A549 (cell line): Measurements from ENCODE around the gene AWAT2. TPM values are rescaled to one million over a fixed set of nuclear protein-coding genes. Genes with fewer than 3 reads are reported as not detected.

Experiments used
- ATAC-seq, 2 experiments: fragments of 200-7000 bp in 1 of 2; fragments of >200 bp in 1 of 2; cut with Nextera tagmentation in 1 of 2; cut with Tn5 transposase in 1 of 2; 3 replicates each; pipeline versions ENCODE4 v1.8.0 to v1.9.1; 2018 to 2020; ENCODE audit warnings: mild to moderate bottlenecking in 1 of 2, moderate library complexity in 1 of 2
- CTCF ChIA-PET: fragments of 300-600 bp; sonication (Branson Sonifier 250); formaldehyde crosslinking; extraction: SDS; loops from one replicate; lab custom pipeline; 2021; ENCODE audit warnings: antibody characterized with exemption, inconsistent platforms; lab: Yijun Ruan, JAX
- POLR2A ChIA-PET: fragments of 350-600 bp; formaldehyde crosslinking; extraction: SDS; loops from one replicate; lab custom pipeline; 2021; ENCODE audit warnings: antibody characterized with exemption, inconsistent platforms; lab: Yijun Ruan, JAX
- DNase-seq, 2 experiments: peaks; one replicate each; pipeline versions ENCODE4 v3.0.0 to v3.0.0-alpha.2; 2011 to 2016; ENCODE audit warnings: low read depth in 1 of 2, low spot score in 1 of 2
- FAIRE-seq: peaks from 2 replicates; lab custom pipeline; 2011; peaks lifted over from hg19 to GRCh38; lab: Jason Lieb, UNC
- H3K27ac ChIP-seq, 2 experiments: fragments of >200 bp; sonication (Bioruptor Twin); formaldehyde crosslinking; 3 replicates each; pipeline ENCODE4 v1.5.1; 2016 to 2017
- H3K4me1 ChIP-seq: fragments of >200 bp; sonication (Bioruptor Twin); formaldehyde crosslinking; 3 replicates; pipeline ENCODE4 v1.6.1; 2016
- H3K4me2 ChIP-seq: fragments of >200 bp; sonication (Bioruptor Twin); formaldehyde crosslinking; 3 replicates; pipeline ENCODE4 v1.6.1; 2016
- H3K4me3 ChIP-seq: fragments of >200 bp; sonication (Bioruptor Twin); formaldehyde crosslinking; 3 replicates; pipeline ENCODE4 v1.5.1; 2016
- H3K9me3 ChIP-seq: fragments of >200 bp; sonication (Bioruptor Twin); formaldehyde crosslinking; 3 replicates; pipeline ENCODE4 v1.6.1; 2016
- CBX2 ChIP-seq: fragments of 200-600 bp; sonication (generic); IDR thresholded peaks from 2 replicates; pipeline ENCODE4 v1.6.1; 2016; ENCODE audit warnings: low read depth, mild to moderate bottlenecking, borderline replicate concordance
- CBX8 ChIP-seq: fragments of 200-600 bp; sonication (generic); IDR thresholded peaks from 2 replicates; pipeline ENCODE4 v1.6.1; 2016
- CEBPB ChIP-seq, 2 experiments: fragments of >200 bp in 1 of 2; sonication (Bioruptor Twin) in 1 of 2; formaldehyde crosslinking in 1 of 2; IDR thresholded peaks; 2 replicates each; pipeline ENCODE4 v1.6.1; 2012 to 2016
- CHD2 ChIP-seq: fragments of 150-350 bp; IDR thresholded peaks from 2 replicates; pipeline ENCODE4 v1.6.1; 2014; ENCODE audit warnings: low read length; ENCODE audit not compliant: partially characterized antibody
- CHD4 ChIP-seq: fragments of 200-600 bp; sonication (generic); IDR thresholded peaks from 2 replicates; pipeline ENCODE4 v1.6.1; 2016; ENCODE audit warnings: antibody characterized with exemption, mild to moderate bottlenecking, borderline replicate concordance
- EHF ChIP-seq: fragments of 250-450 bp; sonication (Bioruptor Pico); IDR thresholded peaks from 2 replicates; pipeline ENCODE4 v1.5.0; 2020; ENCODE audit warnings: mild to moderate bottlenecking
- ESRRA ChIP-seq: fragments of 150-350 bp; IDR thresholded peaks from 2 replicates; pipeline ENCODE4 v1.6.1; 2014; ENCODE audit warnings: mild to moderate bottlenecking, low read length, borderline replicate concordance
- FOSL2 ChIP-seq, 2 experiments: fragments of 450-650 bp in 1 of 2; fragments of >200 bp in 1 of 2; sonication (Bioruptor Twin) in 1 of 2; formaldehyde crosslinking; IDR thresholded peaks; 2 replicates each; pipeline versions ENCODE4 v1.5.0 to v1.6.1; 2016 to 2020; ENCODE audit warnings: mild to moderate bottlenecking in 1 of 2, moderate library complexity in 1 of 2
- FOXS1 ChIP-seq: fragments of 250-450 bp; sonication (Bioruptor Pico); IDR thresholded peaks from 2 replicates; pipeline ENCODE4 v1.5.0; 2020; ENCODE audit warnings: mild to moderate bottlenecking, moderate library complexity
- GATA3 ChIP-seq: IDR thresholded peaks from 2 replicates; pipeline ENCODE4 v1.6.1; 2012; ENCODE audit warnings: borderline replicate concordance
- HDAC2 ChIP-seq: fragments of 200-600 bp; sonication (generic); IDR thresholded peaks from 2 replicates; pipeline ENCODE4 v1.6.1; 2016
- HOXA7 ChIP-seq: fragments of 250-450 bp; sonication (Bioruptor Pico); IDR thresholded peaks from 2 replicates; pipeline ENCODE4 v1.5.0; 2020; ENCODE audit warnings: mild to moderate bottlenecking, moderate library complexity
- JUN ChIP-seq, 2 experiments: fragments of >200 bp; sonication (Bioruptor Twin); formaldehyde crosslinking; IDR thresholded peaks; 2 replicates in 1 of 2; 3 replicates in 1 of 2; pipeline ENCODE4 v1.6.1; 2016 to 2017
- KDM1A ChIP-seq: fragments of 200-600 bp; sonication (generic); IDR thresholded peaks from 2 replicates; pipeline ENCODE4 v1.6.1; 2016; ENCODE audit warnings: low read depth, mild to moderate bottlenecking
- KDM5A ChIP-seq: fragments of 200-600 bp; sonication (generic); IDR thresholded peaks from 2 replicates; pipeline ENCODE4 v1.6.1; 2016; ENCODE audit warnings: antibody characterized with exemption, mild to moderate bottlenecking
- NFE2L2 ChIP-seq: fragments of 150-350 bp; conservative IDR thresholded peaks from 2 replicates; pipeline ENCODE4 v1.6.1; 2014; ENCODE audit warnings: low read length
- POLR2A ChIP-seq: IDR thresholded peaks from 2 replicates; pipeline ENCODE4 v1.6.1; 2012; ENCODE audit warnings: mild to moderate bottlenecking, low read length
- POLR2AphosphoS2 ChIP-seq: conservative IDR thresholded peaks from 2 replicates; pipeline ENCODE4 v1.6.1; 2012; ENCODE audit warnings: low read length, improper control_type of control experiment, inconsistent platforms
- RFX5 ChIP-seq: fragments of 450-650 bp; IDR thresholded peaks from 2 replicates; pipeline ENCODE4 v1.7.1; 2014; ENCODE audit warnings: antibody characterized with exemption, mild to moderate bottlenecking, moderate library complexity
- RNF2 ChIP-seq: fragments of 200-600 bp; sonication (generic); IDR thresholded peaks from 2 replicates; pipeline ENCODE4 v1.6.1; 2016; ENCODE audit warnings: low read depth, mild to moderate bottlenecking, antibody characterized with exemption, moderate library complexity, borderline replicate concordance
- SMC3 ChIP-seq: fragments of >200 bp; sonication (Bioruptor Twin); formaldehyde crosslinking; IDR thresholded peaks from 3 replicates; pipeline ENCODE4 v1.6.1; 2018; ENCODE audit warnings: inconsistent platforms
- SREBF2 ChIP-seq: fragments of 450-650 bp; IDR thresholded peaks from 2 replicates; pipeline ENCODE4 v1.6.1; 2014; ENCODE audit warnings: mild to moderate bottlenecking, moderate library complexity
- TP53 ChIP-seq: fragments of 250-450 bp; sonication (Bioruptor Pico); IDR thresholded peaks from 2 replicates; pipeline ENCODE4 v1.5.0; 2021; ENCODE audit warnings: mild to moderate bottlenecking, moderate library complexity
- WGBS: methylation state at CpG from one replicate; pipeline ENCODE4 v1.1.6; 2017; ENCODE audit errors: missing lambda C conversion rate; 5-methylcytosine and 5-hydroxymethylcytosine counted together
- polyA plus RNA-seq, 4 experiments: library from polyadenylated mRNA; depleted of rRNA in 3 of 4; stranded (reverse); fragments of >200 nt; fragmentation: RNase III in 1 of 4; extraction: RNeasy Plus Mini Kit Qiagen cat#74134 plus additional on column Dnase treatment in 1 of 4; gene quantifications; 2 replicates in 3 of 4; 3 replicates in 1 of 4; pipeline ENCODE4 v1.2.3, GENCODE V29; 2011 to 2017
- TF ChIP-seq, protein P1 (sequence below): fragments of 200-600 bp; sonication (generic); IDR thresholded peaks from 2 replicates; pipeline ENCODE4 v1.6.1; 2016; ENCODE audit warnings: antibody characterized with exemption, mild to moderate bottlenecking, moderate library complexity
- TF ChIP-seq, protein P2 (sequence below): IDR thresholded peaks from 2 replicates; pipeline ENCODE4 v1.6.1; 2012; ENCODE audit warnings: low read depth, borderline replicate concordance
- TF ChIP-seq, protein P3 (sequence below): fragments of >200 bp; sonication (Bioruptor Twin); formaldehyde crosslinking; IDR thresholded peaks from 3 replicates; pipeline ENCODE4 v1.5.1; 2016
- TF ChIP-seq, protein P4 (sequence below): fragments of 250-450 bp; sonication (Bioruptor Pico); IDR thresholded peaks from 2 replicates; pipeline ENCODE4 v1.5.0; 2021; ENCODE audit warnings: mild to moderate bottlenecking, moderate library complexity, borderline replicate concordance
- TF ChIP-seq, protein P5 (sequence below): IDR thresholded peaks from 2 replicates; pipeline ENCODE4 v1.6.1; 2012

AWAT2 gene
- polyA plus RNA-seq, 2 of the 4 experiments (the other 2 are of a cell fraction) = not detected

DNA sequence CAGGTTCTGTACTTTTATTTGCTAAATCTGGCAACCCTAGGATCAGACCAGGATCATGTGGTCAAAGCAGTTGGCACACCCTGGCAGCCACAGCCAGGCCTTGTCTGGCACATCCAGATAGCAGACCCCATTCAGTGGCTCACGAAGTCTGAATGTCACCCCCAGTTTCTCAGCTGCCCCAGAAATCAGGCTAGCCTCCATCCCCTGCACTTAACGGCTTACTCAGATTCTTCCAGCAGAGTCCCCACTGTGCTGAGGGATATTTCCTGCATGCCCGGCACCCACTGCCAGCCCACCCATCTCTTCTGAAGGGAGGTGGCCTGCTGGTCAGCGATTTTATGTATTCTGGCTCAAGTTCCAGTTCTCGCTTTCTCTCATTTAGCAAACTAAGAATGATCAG, 4.7 kb upstream of the AWAT2 start:
- no peak for TF ChIP-seq TP53
- TF ChIP-seq, protein P1, sequence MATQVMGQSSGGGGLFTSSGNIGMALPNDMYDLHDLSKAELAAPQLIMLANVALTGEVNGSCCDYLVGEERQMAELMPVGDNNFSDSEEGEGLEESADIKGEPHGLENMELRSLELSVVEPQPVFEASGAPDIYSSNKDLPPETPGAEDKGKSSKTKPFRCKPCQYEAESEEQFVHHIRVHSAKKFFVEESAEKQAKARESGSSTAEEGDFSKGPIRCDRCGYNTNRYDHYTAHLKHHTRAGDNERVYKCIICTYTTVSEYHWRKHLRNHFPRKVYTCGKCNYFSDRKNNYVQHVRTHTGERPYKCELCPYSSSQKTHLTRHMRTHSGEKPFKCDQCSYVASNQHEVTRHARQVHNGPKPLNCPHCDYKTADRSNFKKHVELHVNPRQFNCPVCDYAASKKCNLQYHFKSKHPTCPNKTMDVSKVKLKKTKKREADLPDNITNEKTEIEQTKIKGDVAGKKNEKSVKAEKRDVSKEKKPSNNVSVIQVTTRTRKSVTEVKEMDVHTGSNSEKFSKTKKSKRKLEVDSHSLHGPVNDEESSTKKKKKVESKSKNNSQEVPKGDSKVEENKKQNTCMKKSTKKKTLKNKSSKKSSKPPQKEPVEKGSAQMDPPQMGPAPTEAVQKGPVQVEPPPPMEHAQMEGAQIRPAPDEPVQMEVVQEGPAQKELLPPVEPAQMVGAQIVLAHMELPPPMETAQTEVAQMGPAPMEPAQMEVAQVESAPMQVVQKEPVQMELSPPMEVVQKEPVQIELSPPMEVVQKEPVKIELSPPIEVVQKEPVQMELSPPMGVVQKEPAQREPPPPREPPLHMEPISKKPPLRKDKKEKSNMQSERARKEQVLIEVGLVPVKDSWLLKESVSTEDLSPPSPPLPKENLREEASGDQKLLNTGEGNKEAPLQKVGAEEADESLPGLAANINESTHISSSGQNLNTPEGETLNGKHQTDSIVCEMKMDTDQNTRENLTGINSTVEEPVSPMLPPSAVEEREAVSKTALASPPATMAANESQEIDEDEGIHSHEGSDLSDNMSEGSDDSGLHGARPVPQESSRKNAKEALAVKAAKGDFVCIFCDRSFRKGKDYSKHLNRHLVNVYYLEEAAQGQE = no peak
- no peak for TF ChIP-seq RFX5
- no peak for TF ChIP-seq HOXA7 (CRISPR knock-in tag)
- no peak for TF ChIP-seq KDM1A
- TF ChIP-seq CEBPB (IDR thresholded peaks at IDR 0.05) = no peak
- TF ChIP-seq CHD2 = no peak
- no peak for TF ChIP-seq JUN (IDR thresholded peaks at IDR 0.05)
- no peak for TF ChIP-seq RNF2
- TF ChIP-seq, all 56 proteins: peak for 0
- Histone ChIP-seq H3K4me3 (no peak overlapping the region), H3K4me2 (no peak overlapping the region), H3K4me1 (no peaks in the 10 kb centered on the region), H3K27ac (no peak overlapping the region), H3K9me3 (no peaks in the 10 kb centered on the region)
- 84% methylated on average over 2 of the region's 5 CpGs for WGBS
- ChIA-PET POLR2A (no interaction called here), CTCF (interaction anchor here (2.3 kb wide), 1 partner anchor 23 kb away, joined by 6 read pairs; no protein-coding TSS in a partner anchor)
- ATAC-seq = no peak
- no peak for FAIRE-seq
- DNase-seq = no peak

DNA sequence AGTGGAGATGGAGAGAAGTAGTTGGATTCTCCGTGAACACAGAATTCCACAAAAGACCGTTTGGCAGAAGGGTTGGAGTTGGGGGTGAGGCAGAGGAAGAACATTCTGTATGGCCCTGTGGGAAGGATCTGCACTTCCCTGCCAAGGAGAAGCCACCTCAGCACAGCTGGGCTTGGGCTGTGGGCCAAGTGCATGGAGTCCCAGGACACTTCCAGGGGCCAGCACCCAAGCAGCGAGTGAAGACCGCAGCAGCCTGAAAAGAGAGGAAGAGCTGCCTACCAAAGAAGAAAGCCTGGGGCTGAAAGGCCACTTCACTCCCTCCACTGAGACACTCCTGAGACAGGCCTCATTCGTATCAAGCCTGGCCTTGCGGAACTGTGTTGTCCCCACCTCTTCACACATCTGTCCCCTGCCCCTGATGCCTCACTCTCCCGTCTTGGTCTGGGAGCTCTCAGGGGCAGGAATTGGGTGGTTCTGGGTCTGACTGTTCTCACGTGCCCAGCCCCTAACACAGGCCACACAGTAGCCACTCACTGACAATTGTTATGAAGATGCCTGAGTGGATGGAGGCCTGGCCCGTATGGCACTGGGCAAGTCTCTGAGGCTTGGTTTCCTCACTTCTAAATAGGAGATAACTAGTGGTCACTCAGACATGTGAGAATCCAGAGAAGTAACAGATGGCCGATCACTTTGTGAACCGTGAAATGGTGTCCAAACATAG, 3.3 kb upstream of the AWAT2 start:
- no peak overlapping the region for H3K4me2 ChIP-seq
- no peak overlapping the region for H3K27ac ChIP-seq
- POLR2A ChIA-PET = no interaction called here
- WGBS = 72% methylated on average over 11 of the region's 11 CpGs
- DNase-seq = no peak
- H3K4me3 ChIP-seq = no peak overlapping the region
- FAIRE-seq = peak; percentile 43
- no peaks in the 10 kb centered on the region for H3K4me1 ChIP-seq
- CTCF ChIA-PET = no interaction called here
- no peaks in the 10 kb centered on the region for H3K9me3 ChIP-seq
- TF ChIP-seq, protein P2, sequence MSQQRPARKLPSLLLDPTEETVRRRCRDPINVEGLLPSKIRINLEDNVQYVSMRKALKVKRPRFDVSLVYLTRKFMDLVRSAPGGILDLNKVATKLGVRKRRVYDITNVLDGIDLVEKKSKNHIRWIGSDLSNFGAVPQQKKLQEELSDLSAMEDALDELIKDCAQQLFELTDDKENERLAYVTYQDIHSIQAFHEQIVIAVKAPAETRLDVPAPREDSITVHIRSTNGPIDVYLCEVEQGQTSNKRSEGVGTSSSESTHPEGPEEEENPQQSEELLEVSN = no peak
- TF ChIP-seq, protein P3, sequence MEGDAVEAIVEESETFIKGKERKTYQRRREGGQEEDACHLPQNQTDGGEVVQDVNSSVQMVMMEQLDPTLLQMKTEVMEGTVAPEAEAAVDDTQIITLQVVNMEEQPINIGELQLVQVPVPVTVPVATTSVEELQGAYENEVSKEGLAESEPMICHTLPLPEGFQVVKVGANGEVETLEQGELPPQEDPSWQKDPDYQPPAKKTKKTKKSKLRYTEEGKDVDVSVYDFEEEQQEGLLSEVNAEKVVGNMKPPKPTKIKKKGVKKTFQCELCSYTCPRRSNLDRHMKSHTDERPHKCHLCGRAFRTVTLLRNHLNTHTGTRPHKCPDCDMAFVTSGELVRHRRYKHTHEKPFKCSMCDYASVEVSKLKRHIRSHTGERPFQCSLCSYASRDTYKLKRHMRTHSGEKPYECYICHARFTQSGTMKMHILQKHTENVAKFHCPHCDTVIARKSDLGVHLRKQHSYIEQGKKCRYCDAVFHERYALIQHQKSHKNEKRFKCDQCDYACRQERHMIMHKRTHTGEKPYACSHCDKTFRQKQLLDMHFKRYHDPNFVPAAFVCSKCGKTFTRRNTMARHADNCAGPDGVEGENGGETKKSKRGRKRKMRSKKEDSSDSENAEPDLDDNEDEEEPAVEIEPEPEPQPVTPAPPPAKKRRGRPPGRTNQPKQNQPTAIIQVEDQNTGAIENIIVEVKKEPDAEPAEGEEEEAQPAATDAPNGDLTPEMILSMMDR = no peak
- TF ChIP-seq CHD4 = no peak
- no peak for TF ChIP-seq POLR2AphosphoS2
- ATAC-seq = no peak

DNA sequence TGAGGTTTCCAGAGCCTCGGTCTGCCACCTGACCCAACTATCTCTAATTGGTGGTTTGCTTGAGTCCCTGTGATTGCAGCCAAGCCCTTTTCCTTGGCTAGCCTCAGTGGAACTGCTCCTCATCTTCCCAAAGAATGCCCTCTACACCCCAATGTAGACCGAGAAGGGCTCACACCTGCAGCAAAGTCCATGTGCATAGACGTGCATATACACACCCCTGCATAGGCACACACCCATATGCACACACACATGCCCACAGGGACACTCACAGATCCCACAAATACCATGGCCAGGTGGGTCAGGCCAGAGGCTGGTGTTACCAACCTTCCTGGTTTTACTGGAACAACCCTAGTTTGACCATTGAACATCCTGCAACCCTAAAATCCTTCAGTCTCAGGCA, 332 bp downstream of the AWAT2 start:
- WGBS = 22% methylated on average over 3 of the region's 3 CpGs
- Histone ChIP-seq H3K9me3 (no peaks in the 10 kb centered on the region), H3K4me3 (no peak overlapping the region), H3K27ac (no peak overlapping the region), H3K4me1 (peaks cover 7% of the 10 kb centered on the region; the same call in 1 of the 3 replicates), H3K4me2 (no peak overlapping the region)
- DNase-seq = no peak
- FAIRE-seq = no peak
- ChIA-PET CTCF (no interaction called here), POLR2A (no interaction called here)
- no peak for ATAC-seq
- TF ChIP-seq CBX2 = no peak
- no peak for TF ChIP-seq TP53
- no peak for TF ChIP-seq NFE2L2
- TF ChIP-seq, protein P4, sequence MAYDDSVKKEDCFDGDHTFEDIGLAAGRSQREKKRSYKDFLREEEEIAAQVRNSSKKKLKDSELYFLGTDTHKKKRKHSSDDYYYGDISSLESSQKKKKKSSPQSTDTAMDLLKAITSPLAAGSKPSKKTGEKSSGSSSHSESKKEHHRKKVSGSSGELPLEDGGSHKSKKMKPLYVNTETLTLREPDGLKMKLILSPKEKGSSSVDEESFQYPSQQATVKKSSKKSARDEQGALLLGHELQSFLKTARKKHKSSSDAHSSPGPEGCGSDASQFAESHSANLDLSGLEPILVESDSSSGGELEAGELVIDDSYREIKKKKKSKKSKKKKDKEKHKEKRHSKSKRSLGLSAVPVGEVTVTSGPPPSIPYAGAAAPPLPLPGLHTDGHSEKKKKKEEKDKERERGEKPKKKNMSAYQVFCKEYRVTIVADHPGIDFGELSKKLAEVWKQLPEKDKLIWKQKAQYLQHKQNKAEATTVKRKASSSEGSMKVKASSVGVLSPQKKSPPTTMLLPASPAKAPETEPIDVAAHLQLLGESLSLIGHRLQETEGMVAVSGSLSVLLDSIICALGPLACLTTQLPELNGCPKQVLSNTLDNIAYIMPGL (CRISPR knock-in tag) = no peak
- TF ChIP-seq FOXS1 = no peak
- no peak for TF ChIP-seq SREBF2
- TF ChIP-seq CEBPB (IDR thresholded peaks at IDR 0.05) = no peak
- no peak for TF ChIP-seq KDM5A
- TF ChIP-seq FOSL2 (IDR thresholded peaks at IDR 0.05) = no peak
- TF ChIP-seq FOSL2 (CRISPR knock-in tag; IDR thresholded peaks at IDR 0.05) = no peak
- no peak for TF ChIP-seq SMC3
- TF ChIP-seq EHF = no peak
- TF ChIP-seq POLR2A = no peak
- TF ChIP-seq, protein P5, sequence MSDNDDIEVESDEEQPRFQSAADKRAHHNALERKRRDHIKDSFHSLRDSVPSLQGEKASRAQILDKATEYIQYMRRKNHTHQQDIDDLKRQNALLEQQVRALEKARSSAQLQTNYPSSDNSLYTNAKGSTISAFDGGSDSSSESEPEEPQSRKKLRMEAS = no peak
- TF ChIP-seq GATA3 = no peak
- no peak for TF ChIP-seq ESRRA
- TF ChIP-seq HDAC2 = no peak
- no peak for TF ChIP-seq CBX8
